Measurements from ENCODE around the gene RFXAP. TPM values are rescaled to one million over a fixed set of nuclear protein-coding genes. Genes with fewer than 3 reads are reported as not detected.
A peak's percentile ranks its signal among the peaks of the same experiment; 100 is the strongest.

The RFXAP gene
- polyA plus RNA-seq, 1 of the 3 experiments (the other 2 are of a cell fraction) = 4.1 TPM

DNA sequence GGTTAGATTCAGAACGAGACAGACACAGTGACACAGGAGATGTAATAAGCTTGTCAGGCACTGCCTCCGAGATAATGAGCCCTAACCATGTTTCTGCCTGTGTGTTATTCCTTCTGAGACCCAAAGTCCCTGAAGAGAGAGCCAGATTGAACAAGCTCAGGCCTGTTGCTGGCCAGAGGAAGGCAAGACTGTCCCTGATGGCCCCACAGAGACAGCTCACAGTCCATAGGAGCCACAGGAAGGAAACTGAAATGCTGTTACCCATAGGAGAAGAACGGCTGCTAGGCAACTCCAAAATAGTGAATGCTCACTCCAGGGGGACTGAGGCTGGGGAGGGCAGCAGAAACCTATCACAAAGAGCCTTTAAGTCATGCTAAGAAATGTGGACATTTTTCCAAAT is 31.8 kb upstream of the RFXAP start:
- no peaks in the 10 kb centered on the region for H3K9me3 ChIP-seq
- no peak for DNase-seq
- no peak overlapping the region for H3K4me3 ChIP-seq (ENCODE audit: low read depth in 2 of 2, low read length in 1 of 2)
- H4K20me1 ChIP-seq (ENCODE audit: insufficient read depth) = no peaks in the 10 kb centered on the region
- no peaks in the 10 kb centered on the region for H3K9me2 ChIP-seq
- ChIA-PET POLR2A (no interaction called here), CTCF (no interaction called here)
- no peaks in the 10 kb centered on the region for H3K27me3 ChIP-seq (ENCODE audit: insufficient read depth)
- no peak overlapping the region for H2AFZ ChIP-seq (ENCODE audit: low read depth)
- no peak overlapping the region for H3K27ac ChIP-seq (ENCODE audit: low read depth in 2 of 2, low read length in 1 of 2)
- H3K79me2 ChIP-seq (ENCODE audit: insufficient read depth) = no peaks in the 10 kb centered on the region
- 47% methylated on average over 3 of the region's 3 CpGs for WGBS (ENCODE audit: low lambda C conversion rate)
- H3K36me3 ChIP-seq (replicated peaks in 1 of 2; ENCODE audit: control insufficient read depth in 1 of 2, insufficient read depth in 2 of 2, low read length in 1 of 2) = no peaks in the 10 kb centered on the region
- no peaks in the 10 kb centered on the region for H3K4me1 ChIP-seq (ENCODE audit: control insufficient read depth in 1 of 2, insufficient read depth in 2 of 2, low read depth in 1 of 2, low read length in 1 of 2)
- TF ChIP-seq NRF1 (IDR thresholded peaks at IDR 0.05; ENCODE audit: low read depth, low read length) (no peak), TCF12 (IDR thresholded peaks at IDR 0.05) (no peak), GATA2 (CRISPR knock-in tag; IDR thresholded peaks at IDR 0.05) (no peak), NFIC (IDR thresholded peaks at IDR 0.05; ENCODE audit: borderline replicate concordance) (no peak), EZH2phosphoT487 (IDR thresholded peaks at IDR 0.05; ENCODE audit: borderline replicate concordance, low read depth) (no peak), RAD21 (IDR thresholded peaks at IDR 0.05; ENCODE audit: low read length) (no peak), FOSL2 (IDR thresholded peaks at IDR 0.05; ENCODE audit: borderline replicate concordance, low read depth) (no peak), YY1 (IDR thresholded peaks at IDR 0.05; ENCODE audit: low read depth) (no peak), GABPA (IDR thresholded peaks at IDR 0.05; ENCODE audit: low read depth) (no peak), CHD2 (IDR thresholded peaks at IDR 0.05; ENCODE audit: low read length, partially characterized antibody) (no peak), FOXJ3 (CRISPR knock-in tag; IDR thresholded peaks at IDR 0.05) (no peak), RFX5 (IDR thresholded peaks at IDR 0.05; ENCODE audit: low read length) (no peak)
- TF ChIP-seq, protein P1, sequence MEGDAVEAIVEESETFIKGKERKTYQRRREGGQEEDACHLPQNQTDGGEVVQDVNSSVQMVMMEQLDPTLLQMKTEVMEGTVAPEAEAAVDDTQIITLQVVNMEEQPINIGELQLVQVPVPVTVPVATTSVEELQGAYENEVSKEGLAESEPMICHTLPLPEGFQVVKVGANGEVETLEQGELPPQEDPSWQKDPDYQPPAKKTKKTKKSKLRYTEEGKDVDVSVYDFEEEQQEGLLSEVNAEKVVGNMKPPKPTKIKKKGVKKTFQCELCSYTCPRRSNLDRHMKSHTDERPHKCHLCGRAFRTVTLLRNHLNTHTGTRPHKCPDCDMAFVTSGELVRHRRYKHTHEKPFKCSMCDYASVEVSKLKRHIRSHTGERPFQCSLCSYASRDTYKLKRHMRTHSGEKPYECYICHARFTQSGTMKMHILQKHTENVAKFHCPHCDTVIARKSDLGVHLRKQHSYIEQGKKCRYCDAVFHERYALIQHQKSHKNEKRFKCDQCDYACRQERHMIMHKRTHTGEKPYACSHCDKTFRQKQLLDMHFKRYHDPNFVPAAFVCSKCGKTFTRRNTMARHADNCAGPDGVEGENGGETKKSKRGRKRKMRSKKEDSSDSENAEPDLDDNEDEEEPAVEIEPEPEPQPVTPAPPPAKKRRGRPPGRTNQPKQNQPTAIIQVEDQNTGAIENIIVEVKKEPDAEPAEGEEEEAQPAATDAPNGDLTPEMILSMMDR (IDR thresholded peaks at IDR 0.05) = no peak
- TF ChIP-seq, protein P2, sequence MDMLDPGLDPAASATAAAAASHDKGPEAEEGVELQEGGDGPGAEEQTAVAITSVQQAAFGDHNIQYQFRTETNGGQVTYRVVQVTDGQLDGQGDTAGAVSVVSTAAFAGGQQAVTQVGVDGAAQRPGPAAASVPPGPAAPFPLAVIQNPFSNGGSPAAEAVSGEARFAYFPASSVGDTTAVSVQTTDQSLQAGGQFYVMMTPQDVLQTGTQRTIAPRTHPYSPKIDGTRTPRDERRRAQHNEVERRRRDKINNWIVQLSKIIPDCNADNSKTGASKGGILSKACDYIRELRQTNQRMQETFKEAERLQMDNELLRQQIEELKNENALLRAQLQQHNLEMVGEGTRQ (IDR thresholded peaks at IDR 0.05; ENCODE audit: borderline replicate concordance, low read depth, low read length) = no peak
- TF ChIP-seq, protein P3, sequence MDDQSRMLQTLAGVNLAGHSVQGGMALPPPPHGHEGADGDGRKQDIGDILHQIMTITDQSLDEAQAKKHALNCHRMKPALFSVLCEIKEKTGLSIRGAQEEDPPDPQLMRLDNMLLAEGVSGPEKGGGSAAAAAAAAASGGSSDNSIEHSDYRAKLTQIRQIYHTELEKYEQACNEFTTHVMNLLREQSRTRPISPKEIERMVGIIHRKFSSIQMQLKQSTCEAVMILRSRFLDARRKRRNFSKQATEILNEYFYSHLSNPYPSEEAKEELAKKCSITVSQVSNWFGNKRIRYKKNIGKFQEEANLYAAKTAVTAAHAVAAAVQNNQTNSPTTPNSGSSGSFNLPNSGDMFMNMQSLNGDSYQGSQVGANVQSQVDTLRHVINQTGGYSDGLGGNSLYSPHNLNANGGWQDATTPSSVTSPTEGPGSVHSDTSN (IDR thresholded peaks at IDR 0.05) = no peak
- no peak overlapping the region for H3K9ac ChIP-seq
- H3K4me2 ChIP-seq = no peak overlapping the region
- H3F3A ChIP-seq (replicated peaks; ENCODE audit: insufficient read depth) = no peaks in the 10 kb centered on the region

DNA sequence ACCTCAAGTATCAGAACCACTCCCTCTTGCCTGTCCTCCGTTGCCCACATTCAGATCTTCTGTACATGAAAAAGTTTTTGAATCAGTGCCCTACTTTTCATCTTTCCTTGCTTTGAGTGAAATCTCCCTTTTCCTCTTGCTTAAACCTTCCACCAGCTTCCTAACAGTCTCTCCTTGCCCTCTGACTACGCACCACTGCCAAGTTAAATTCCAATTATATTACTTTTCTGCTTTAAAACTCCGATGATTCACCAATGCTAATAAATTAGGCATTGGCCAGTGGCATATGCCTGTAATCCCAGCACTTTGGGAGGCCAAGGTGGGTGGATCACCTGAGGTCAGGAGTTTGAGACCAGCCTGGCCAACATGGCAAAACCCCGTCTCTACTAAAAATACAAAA is 30.7 kb upstream of the RFXAP start:
- no peaks in the 10 kb centered on the region for H3K9me2 ChIP-seq
- H2AFZ ChIP-seq (ENCODE audit: low read depth) = 0 out of 2 replicates have a peak overlapping the region, but pooled peaks have one; percentile 13
- H3K79me2 ChIP-seq (ENCODE audit: insufficient read depth) = no peaks in the 10 kb centered on the region
- TF ChIP-seq MEF2A (IDR thresholded peaks at IDR 0.05; ENCODE audit: borderline replicate concordance, low read depth) (no peak), RXRA (IDR thresholded peaks at IDR 0.05; ENCODE audit: borderline replicate concordance, low read depth) (no peak), FOSL2 (IDR thresholded peaks at IDR 0.05; ENCODE audit: borderline replicate concordance, low read depth) (peak; percentile 38; the same call in 1 of the 2 replicates)
- H3K36me3 ChIP-seq (replicated peaks in 1 of 2; ENCODE audit: control insufficient read depth in 1 of 2, insufficient read depth in 2 of 2, low read length in 1 of 2) = no peaks in the 10 kb centered on the region
- H3K27ac ChIP-seq (ENCODE audit: low read depth in 2 of 2, low read length in 1 of 2) = no peak overlapping the region
- H3K4me1 ChIP-seq (ENCODE audit: control insufficient read depth in 1 of 2, insufficient read depth in 2 of 2, low read depth in 1 of 2, low read length in 1 of 2) = no peaks in the 10 kb centered on the region
- H4K20me1 ChIP-seq (ENCODE audit: insufficient read depth) = no peaks in the 10 kb centered on the region
- no peak overlapping the region for H3K4me3 ChIP-seq (ENCODE audit: low read depth in 2 of 2, low read length in 1 of 2)
- ChIA-PET CTCF (no interaction called here), POLR2A (no interaction called here)
- no peaks in the 10 kb centered on the region for H3K9me3 ChIP-seq
- no peaks in the 10 kb centered on the region for H3K27me3 ChIP-seq (ENCODE audit: insufficient read depth)
- H3K9ac ChIP-seq = no peak overlapping the region
- H3F3A ChIP-seq (replicated peaks; ENCODE audit: insufficient read depth) = no peaks in the 10 kb centered on the region
- no peak for DNase-seq
- no peak overlapping the region for H3K4me2 ChIP-seq
- WGBS (ENCODE audit: low lambda C conversion rate) = 48% methylated on average over 4 of the region's 4 CpGs
